IMR-90 (cell line): Measurements from ENCODE around the gene CCDC134. TPM values are rescaled to one million over a fixed set of nuclear protein-coding genes. Genes with fewer than 3 reads are reported as not detected.

Experiments
- ATAC-seq: fragments of 200-7000 bp; cut with Tn5 transposase; 2 replicates; pipeline ENCODE4 v1.9.1; 2020; ENCODE audit warnings: low read depth, mild to moderate bottlenecking, moderate library complexity
- BruUV-seq: library from RNA; stranded (reverse); fragments of 400-500 nt; replicated peaks from 2 replicates; lab custom pipeline; 2021; lab: Mats Ljungman, UMichigan
- CTCF ChIA-PET: fragments of 300-600 bp; formaldehyde crosslinking; extraction: SDS; loops from one replicate; lab custom pipeline; 2021; ENCODE audit warnings: antibody characterized with exemption; lab: Yijun Ruan, JAX
- POLR2A ChIA-PET: fragments of 300-600 bp; sonication (Branson Sonifier 250); formaldehyde crosslinking; loops from one replicate; lab custom pipeline; 2022; ENCODE audit warnings: antibody characterized with exemption; ENCODE audit not compliant: unreplicated experiment; lab: Charles Lee
- DNase-seq: peaks from one replicate; pipeline ENCODE4 v3.0.0; 2013
- H2AFZ ChIP-seq: replicated peaks from 2 replicates; pipeline ENCODE3; 2013; ENCODE audit warnings: low read length, mild to moderate bottlenecking; ENCODE audit not compliant: poor library complexity
- H2AK5ac ChIP-seq: 2 replicates; pipeline ENCODE4 v1.6.1; 2013; ENCODE audit warnings: low read depth, low read length, inconsistent platforms
- H2AK9ac ChIP-seq: replicated peaks from 2 replicates; pipeline ENCODE3; 2013; ENCODE audit warnings: mild to moderate bottlenecking, low read depth, low read length, moderate library complexity; ENCODE audit not compliant: poor library complexity
- H2BK120ac ChIP-seq: 2 replicates; pipeline ENCODE4 v1.6.1; 2013; ENCODE audit warnings: low read depth, low read length, inconsistent platforms
- H2BK15ac ChIP-seq: 3 replicates; pipeline ENCODE4 v1.6.1; 2013; ENCODE audit warnings: low read depth, low read length, inconsistent platforms
- H2BK20ac ChIP-seq: 2 replicates; pipeline ENCODE4 v1.6.1; 2013; ENCODE audit warnings: low read depth, mild to moderate bottlenecking, inconsistent platforms, low read length, moderate library complexity
- H2BK5ac ChIP-seq: 2 replicates; pipeline ENCODE4 v1.6.1; 2013; ENCODE audit warnings: mild to moderate bottlenecking, low read depth, low read length, inconsistent platforms; ENCODE audit not compliant: poor library complexity, severe bottlenecking
- H3K14ac ChIP-seq: replicated peaks from 2 replicates; pipeline ENCODE4 v1.6.1; 2013; ENCODE audit warnings: low read depth, low read length, inconsistent platforms
- H3K18ac ChIP-seq: 2 replicates; pipeline ENCODE4 v1.6.1; 2013; ENCODE audit warnings: low read depth, low read length, control low read depth
- H3K23ac ChIP-seq: 2 replicates; pipeline ENCODE4 v1.6.1; 2013; ENCODE audit warnings: low read depth, low read length, inconsistent platforms
- H3K27ac ChIP-seq: 2 replicates; pipeline ENCODE4 v1.5.1; 2013; ENCODE audit warnings: mild to moderate bottlenecking, control low read depth, low read length; ENCODE audit not compliant: insufficient read depth
- H3K27me3 ChIP-seq: 2 replicates; pipeline ENCODE4 v1.6.1; 2013; ENCODE audit warnings: low read length; ENCODE audit not compliant: control insufficient read depth, insufficient read depth
- H3K36me3 ChIP-seq: 2 replicates; pipeline ENCODE4 v1.6.1; 2013; ENCODE audit warnings: low read length, mixed read lengths; ENCODE audit not compliant: control insufficient read depth, insufficient read depth
- H3K4ac ChIP-seq: 2 replicates; pipeline ENCODE4 v1.6.1; 2013; ENCODE audit warnings: low read depth, low read length, inconsistent platforms
- H3K4me1 ChIP-seq: 2 replicates; pipeline ENCODE4 v1.6.1; 2013; ENCODE audit warnings: low read length, mixed read lengths; ENCODE audit not compliant: control insufficient read depth, insufficient read depth
- H3K4me2 ChIP-seq: 2 replicates; pipeline ENCODE4 v1.6.1; 2013; ENCODE audit warnings: low read depth, mild to moderate bottlenecking, control low read depth, low read length, moderate library complexity
- H3K4me3 ChIP-seq: 2 replicates; pipeline ENCODE4 v1.5.1; 2013; ENCODE audit warnings: low read depth, mild to moderate bottlenecking, control low read depth, low read length, moderate library complexity; ENCODE audit not compliant: insufficient read depth
- H3K56ac ChIP-seq: 2 replicates; pipeline ENCODE4 v1.6.1; 2013; ENCODE audit warnings: low read length, inconsistent platforms; ENCODE audit not compliant: insufficient read depth; ENCODE audit errors: extremely low read depth
- H3K79me1 ChIP-seq, 2 experiments: 2 replicates each; pipeline ENCODE4 v1.6.1; 2013; ENCODE audit warnings: low read length in 2 of 2, inconsistent platforms in 1 of 2, low read depth in 1 of 2
- H3K9ac ChIP-seq: 2 replicates; pipeline ENCODE4 v1.6.1; 2013; ENCODE audit warnings: low read depth, low read length, control low read depth
- H3K9me1 ChIP-seq: 2 replicates; pipeline ENCODE4 v1.6.1; 2013; ENCODE audit warnings: low read length, inconsistent platforms; ENCODE audit not compliant: insufficient read depth
- H3K9me3 ChIP-seq: 2 replicates; pipeline ENCODE4 v1.6.1; 2013; ENCODE audit warnings: low read length; ENCODE audit not compliant: control insufficient read depth, insufficient read depth
- H4K20me1 ChIP-seq: 2 replicates; pipeline ENCODE4 v1.6.1; 2013; ENCODE audit warnings: low read length, inconsistent platforms; ENCODE audit not compliant: insufficient read depth
- H4K5ac ChIP-seq: 2 replicates; pipeline ENCODE4 v1.6.1; 2013; ENCODE audit warnings: mild to moderate bottlenecking, low read depth, low read length, control low read depth
- H4K8ac ChIP-seq, 2 experiments: 2 replicates each; pipeline ENCODE4 v1.6.1; 2013; ENCODE audit warnings: low read depth in 2 of 2, low read length in 2 of 2, control low read depth in 1 of 2, inconsistent platforms in 1 of 2
- H4K91ac ChIP-seq: 2 replicates; pipeline ENCODE4 v1.6.1; 2013; ENCODE audit warnings: low read depth, low read length, inconsistent platforms; ENCODE audit not compliant: insufficient read depth
- BHLHE40 ChIP-seq: fragments of 150-350 bp; IDR thresholded peaks from 2 replicates; pipeline ENCODE4 v1.6.1; 2016; ENCODE audit warnings: mild to moderate bottlenecking, low read depth, low read length
- CEBPB ChIP-seq: IDR thresholded peaks from 2 replicates; pipeline ENCODE4 v1.6.1; 2012; ENCODE audit warnings: low read depth, low read length, improper control_type of control experiment
- CHD1 ChIP-seq: IDR thresholded peaks from 2 replicates; pipeline ENCODE4 v1.6.1; 2012; ENCODE audit warnings: low read depth, low read length, improper control_type of control experiment
- CTCF ChIP-seq: conservative IDR thresholded peaks from 2 replicates; pipeline ENCODE4 v1.5.1; 2012; ENCODE audit warnings: mild to moderate bottlenecking, low read depth, low read length, improper control_type of control experiment
- ELK1 ChIP-seq: fragments of 150-350 bp; IDR thresholded peaks from 2 replicates; pipeline ENCODE4 v1.6.1; 2016; ENCODE audit warnings: low read depth, mild to moderate bottlenecking, low read length, moderate library complexity, borderline replicate concordance
- FOS ChIP-seq: fragments of 150-350 bp; IDR thresholded peaks from 2 replicates; pipeline ENCODE4 v1.6.1; 2016; ENCODE audit warnings: low read depth, low read length
- MAFK ChIP-seq: IDR thresholded peaks from 2 replicates; pipeline ENCODE4 v1.6.1; 2012; ENCODE audit warnings: low read depth, low read length, improper control_type of control experiment
- MAZ ChIP-seq: IDR thresholded peaks from 2 replicates; pipeline ENCODE4 v1.6.1; 2012; ENCODE audit warnings: low read depth, mild to moderate bottlenecking, low read length, improper control_type of control experiment, moderate library complexity, borderline replicate concordance
- MXI1 ChIP-seq: IDR thresholded peaks from 2 replicates; pipeline ENCODE4 v1.6.1; 2012; ENCODE audit warnings: low read depth, mild to moderate bottlenecking, low read length, moderate library complexity, borderline replicate concordance
- NFE2L2 ChIP-seq: fragments of 150-350 bp; IDR thresholded peaks from 2 replicates; pipeline ENCODE4 v1.6.1; 2016; ENCODE audit warnings: low read depth, mild to moderate bottlenecking, low read length
- POLR2A ChIP-seq: IDR thresholded peaks from 2 replicates; pipeline ENCODE4 v1.6.1; 2012; ENCODE audit warnings: mild to moderate bottlenecking, low read depth, low read length
- RAD21 ChIP-seq: IDR thresholded peaks from 2 replicates; pipeline ENCODE4 v1.6.1; 2012; ENCODE audit warnings: low read length, improper control_type of control experiment
- RCOR1 ChIP-seq: IDR thresholded peaks from 2 replicates; pipeline ENCODE4 v1.6.1; 2012; ENCODE audit warnings: mild to moderate bottlenecking, low read length, improper control_type of control experiment; ENCODE audit not compliant: insufficient replicate concordance
- RFX5 ChIP-seq: IDR thresholded peaks from 2 replicates; pipeline ENCODE4 v1.8.0; 2012; ENCODE audit warnings: low read depth, mild to moderate bottlenecking, low read length, moderate library complexity
- SMC3 ChIP-seq: fragments of 150-350 bp; IDR thresholded peaks from 2 replicates; pipeline ENCODE4 v1.6.1; 2016; ENCODE audit warnings: low read depth, mild to moderate bottlenecking, antibody characterized with exemption, low read length, moderate library complexity
- USF2 ChIP-seq: fragments of 150-350 bp; IDR thresholded peaks from 2 replicates; pipeline ENCODE4 v1.6.1; 2017; ENCODE audit warnings: mild to moderate bottlenecking, antibody characterized with exemption, low read length, low read depth
- WGBS, 2 experiments: methylation state at CpG; one replicate each; pipeline versions ENCODE4 v1.1.5 to v1.1.7; 2013; ENCODE audit warnings: missing lambda C conversion rate in 2 of 2; ENCODE audit not compliant: insufficient read length in 1 of 2; ENCODE audit errors: extremely low coverage in 2 of 2; 5-methylcytosine and 5-hydroxymethylcytosine counted together
- dilution Hi-C: fragments of 300-500 bp; cut with HindIII; formaldehyde crosslinking; loops from one replicate; pipeline ENCODE4 v1.14.3; 2018; ENCODE audit warnings: low sequenced_read_pairs; ENCODE audit not compliant: unreplicated experiment
- in situ Hi-C: fragments of 300-500 bp; cut with MboI; formaldehyde crosslinking; loops from 3 replicates; pipeline ENCODE4 v1.14.3; 2019; ENCODE audit warnings: low sequenced_read_pairs, inconsistent platforms, mixed read lengths
- intact Hi-C: fragments of 100-400 bp; cut with micrococcal nuclease; formaldehyde crosslinking; loops from 2 replicates; pipeline ENCODE4 v1.10.0; 2022
- polyA plus RNA-seq, 3 experiments: library from polyadenylated mRNA; depleted of rRNA; stranded (reverse); fragments of >200 nt; gene quantifications; 2 replicates each; pipeline ENCODE4 v1.2.3, GENCODE V29; 2012; ENCODE audit warnings: low replicate concordance in 1 of 3
- total RNA-seq: library from RNA; depleted of rRNA; stranded (reverse); fragments of >200 nt; gene quantifications from 2 replicates; pipeline ENCODE4 v1.2.3, GENCODE V29; 2012

CCDC134 gene
- total and polyA plus RNA-seq, 2 of the 4 experiments (the other 2 are of a cell fraction): 5.1 to 7.0 TPM

GRCh38 chr22:41810022-41810421, 9.5 kb downstream of the CCDC134 start:
- no peaks in the 10 kb centered on the region for H3K4me1 ChIP-seq
- intact Hi-C loops: no loop called here
- dilution Hi-C loops: no loop called here
- no peak overlapping the region for H4K5ac ChIP-seq
- H2AK5ac ChIP-seq: no peak overlapping the region
- in situ Hi-C loops: no loop called here
- H3K18ac ChIP-seq: no peak overlapping the region
- 83% methylated on average over 7 of the region's 12 CpGs; no CpG with 5 or more reads in 1 of the 2 experiments for WGBS, 2 experiments
- BruUV-seq: no TSS peak
- no peak overlapping the region for H2AK9ac ChIP-seq
- H4K20me1 ChIP-seq: no peaks in the 10 kb centered on the region
- H2BK120ac ChIP-seq: no peak overlapping the region
- H3K9ac ChIP-seq: no peak overlapping the region
- no peak overlapping the region for H3K14ac ChIP-seq
- DNase-seq (no peak), ATAC-seq (no peak)
- no peak overlapping the region for H3K4me3 ChIP-seq
- H3K27me3 ChIP-seq: no peaks in the 10 kb centered on the region
- H3K9me3 ChIP-seq: no peaks in the 10 kb centered on the region
- no peak overlapping the region for H3K4me2 ChIP-seq
- H2BK5ac ChIP-seq: no peak overlapping the region
- no peak overlapping the region for H2BK15ac ChIP-seq
- H3K9me1 ChIP-seq: peaks cover 12% of the 10 kb centered on the region
- no peak overlapping the region for H3K4ac ChIP-seq
- POLR2A ChIA-PET: no interaction called here
- peaks cover 2 to 12% of the 10 kb centered on the region in 2 experiments; a peak in 2 of 4 replicates for H3K79me1 ChIP-seq
- no peak overlapping the region for H2AFZ ChIP-seq
- H3K27ac ChIP-seq: no peak overlapping the region
- no peak overlapping the region for H4K91ac ChIP-seq
- H3K23ac ChIP-seq: no peak overlapping the region
- CTCF ChIA-PET: no interaction called here
- H2BK20ac ChIP-seq: no peak overlapping the region
- TF ChIP-seq MXI1 (no peak), RCOR1 (no peak), ELK1 (no peak), CTCF (no peak), RAD21 (no peak), NFE2L2 (no peak), MAZ (no peak), SMC3 (no peak), USF2 (no peak), MAFK (no peak), POLR2A (no peak), FOS (no peak), CHD1 (no peak), CEBPB (no peak), RFX5 (no peak), BHLHE40 (no peak)
- H4K8ac ChIP-seq: no peak overlapping the region
- peaks cover 6% of the 10 kb centered on the region; the same call in 1 of the 2 replicates for H3K36me3 ChIP-seq
- H3K56ac ChIP-seq: no peak overlapping the region
